IMR-90 (cell line): Measurements from ENCODE around the gene APOBEC3F. TPM values are rescaled to one million over a fixed set of nuclear protein-coding genes. Genes with fewer than 3 reads are reported as not detected.

Source experiments
- ATAC-seq: fragments of 200-7000 bp; cut with Tn5 transposase; 2 replicates; pipeline ENCODE4 v1.9.1; 2020; ENCODE audit warnings: low read depth, mild to moderate bottlenecking, moderate library complexity
- BruUV-seq: library from RNA; stranded (reverse); fragments of 400-500 nt; replicated peaks from 2 replicates; lab custom pipeline; 2021; lab: Mats Ljungman, UMichigan
- CTCF ChIA-PET: fragments of 300-600 bp; formaldehyde crosslinking; extraction: SDS; loops from one replicate; lab custom pipeline; 2021; ENCODE audit warnings: antibody characterized with exemption; lab: Yijun Ruan, JAX
- POLR2A ChIA-PET: fragments of 300-600 bp; sonication (Branson Sonifier 250); formaldehyde crosslinking; loops from one replicate; lab custom pipeline; 2022; ENCODE audit warnings: antibody characterized with exemption; ENCODE audit not compliant: unreplicated experiment; lab: Charles Lee
- DNase-seq: peaks from one replicate; pipeline ENCODE4 v3.0.0; 2013
- H2AFZ ChIP-seq: replicated peaks from 2 replicates; pipeline ENCODE3; 2013; ENCODE audit warnings: low read length, mild to moderate bottlenecking; ENCODE audit not compliant: poor library complexity
- H2AK5ac ChIP-seq: 2 replicates; pipeline ENCODE4 v1.6.1; 2013; ENCODE audit warnings: low read depth, low read length, inconsistent platforms
- H2AK9ac ChIP-seq: replicated peaks from 2 replicates; pipeline ENCODE3; 2013; ENCODE audit warnings: mild to moderate bottlenecking, low read depth, low read length, moderate library complexity; ENCODE audit not compliant: poor library complexity
- H2BK120ac ChIP-seq: 2 replicates; pipeline ENCODE4 v1.6.1; 2013; ENCODE audit warnings: low read depth, low read length, inconsistent platforms
- H2BK15ac ChIP-seq: 3 replicates; pipeline ENCODE4 v1.6.1; 2013; ENCODE audit warnings: low read depth, low read length, inconsistent platforms
- H2BK20ac ChIP-seq: 2 replicates; pipeline ENCODE4 v1.6.1; 2013; ENCODE audit warnings: low read depth, mild to moderate bottlenecking, inconsistent platforms, low read length, moderate library complexity
- H2BK5ac ChIP-seq: 2 replicates; pipeline ENCODE4 v1.6.1; 2013; ENCODE audit warnings: mild to moderate bottlenecking, low read depth, low read length, inconsistent platforms; ENCODE audit not compliant: poor library complexity, severe bottlenecking
- H3K14ac ChIP-seq: replicated peaks from 2 replicates; pipeline ENCODE4 v1.6.1; 2013; ENCODE audit warnings: low read depth, low read length, inconsistent platforms
- H3K18ac ChIP-seq: 2 replicates; pipeline ENCODE4 v1.6.1; 2013; ENCODE audit warnings: low read depth, low read length, control low read depth
- H3K23ac ChIP-seq: 2 replicates; pipeline ENCODE4 v1.6.1; 2013; ENCODE audit warnings: low read depth, low read length, inconsistent platforms
- H3K27ac ChIP-seq: 2 replicates; pipeline ENCODE4 v1.5.1; 2013; ENCODE audit warnings: mild to moderate bottlenecking, control low read depth, low read length; ENCODE audit not compliant: insufficient read depth
- H3K27me3 ChIP-seq: 2 replicates; pipeline ENCODE4 v1.6.1; 2013; ENCODE audit warnings: low read length; ENCODE audit not compliant: control insufficient read depth, insufficient read depth
- H3K36me3 ChIP-seq: 2 replicates; pipeline ENCODE4 v1.6.1; 2013; ENCODE audit warnings: low read length, mixed read lengths; ENCODE audit not compliant: control insufficient read depth, insufficient read depth
- H3K4ac ChIP-seq: 2 replicates; pipeline ENCODE4 v1.6.1; 2013; ENCODE audit warnings: low read depth, low read length, inconsistent platforms
- H3K4me1 ChIP-seq: 2 replicates; pipeline ENCODE4 v1.6.1; 2013; ENCODE audit warnings: low read length, mixed read lengths; ENCODE audit not compliant: control insufficient read depth, insufficient read depth
- H3K4me2 ChIP-seq: 2 replicates; pipeline ENCODE4 v1.6.1; 2013; ENCODE audit warnings: low read depth, mild to moderate bottlenecking, control low read depth, low read length, moderate library complexity
- H3K4me3 ChIP-seq: 2 replicates; pipeline ENCODE4 v1.5.1; 2013; ENCODE audit warnings: low read depth, mild to moderate bottlenecking, control low read depth, low read length, moderate library complexity; ENCODE audit not compliant: insufficient read depth
- H3K56ac ChIP-seq: 2 replicates; pipeline ENCODE4 v1.6.1; 2013; ENCODE audit warnings: low read length, inconsistent platforms; ENCODE audit not compliant: insufficient read depth; ENCODE audit errors: extremely low read depth
- H3K79me1 ChIP-seq, 2 experiments: 2 replicates each; pipeline ENCODE4 v1.6.1; 2013; ENCODE audit warnings: low read length in 2 of 2, inconsistent platforms in 1 of 2, low read depth in 1 of 2
- H3K9ac ChIP-seq: 2 replicates; pipeline ENCODE4 v1.6.1; 2013; ENCODE audit warnings: low read depth, low read length, control low read depth
- H3K9me1 ChIP-seq: 2 replicates; pipeline ENCODE4 v1.6.1; 2013; ENCODE audit warnings: low read length, inconsistent platforms; ENCODE audit not compliant: insufficient read depth
- H3K9me3 ChIP-seq: 2 replicates; pipeline ENCODE4 v1.6.1; 2013; ENCODE audit warnings: low read length; ENCODE audit not compliant: control insufficient read depth, insufficient read depth
- H4K20me1 ChIP-seq: 2 replicates; pipeline ENCODE4 v1.6.1; 2013; ENCODE audit warnings: low read length, inconsistent platforms; ENCODE audit not compliant: insufficient read depth
- H4K5ac ChIP-seq: 2 replicates; pipeline ENCODE4 v1.6.1; 2013; ENCODE audit warnings: mild to moderate bottlenecking, low read depth, low read length, control low read depth
- H4K8ac ChIP-seq, 2 experiments: 2 replicates each; pipeline ENCODE4 v1.6.1; 2013; ENCODE audit warnings: low read depth in 2 of 2, low read length in 2 of 2, control low read depth in 1 of 2, inconsistent platforms in 1 of 2
- H4K91ac ChIP-seq: 2 replicates; pipeline ENCODE4 v1.6.1; 2013; ENCODE audit warnings: low read depth, low read length, inconsistent platforms; ENCODE audit not compliant: insufficient read depth
- FOS ChIP-seq: fragments of 150-350 bp; IDR thresholded peaks from 2 replicates; pipeline ENCODE4 v1.6.1; 2016; ENCODE audit warnings: low read depth, low read length
- MAFK ChIP-seq: IDR thresholded peaks from 2 replicates; pipeline ENCODE4 v1.6.1; 2012; ENCODE audit warnings: low read depth, low read length, improper control_type of control experiment
- MAZ ChIP-seq: IDR thresholded peaks from 2 replicates; pipeline ENCODE4 v1.6.1; 2012; ENCODE audit warnings: low read depth, mild to moderate bottlenecking, low read length, improper control_type of control experiment, moderate library complexity, borderline replicate concordance
- RAD21 ChIP-seq: IDR thresholded peaks from 2 replicates; pipeline ENCODE4 v1.6.1; 2012; ENCODE audit warnings: low read length, improper control_type of control experiment
- RCOR1 ChIP-seq: IDR thresholded peaks from 2 replicates; pipeline ENCODE4 v1.6.1; 2012; ENCODE audit warnings: mild to moderate bottlenecking, low read length, improper control_type of control experiment; ENCODE audit not compliant: insufficient replicate concordance
- RFX5 ChIP-seq: IDR thresholded peaks from 2 replicates; pipeline ENCODE4 v1.8.0; 2012; ENCODE audit warnings: low read depth, mild to moderate bottlenecking, low read length, moderate library complexity
- WGBS, 2 experiments: methylation state at CpG; one replicate each; pipeline versions ENCODE4 v1.1.5 to v1.1.7; 2013; ENCODE audit warnings: missing lambda C conversion rate in 2 of 2; ENCODE audit not compliant: insufficient read length in 1 of 2; ENCODE audit errors: extremely low coverage in 2 of 2; 5-methylcytosine and 5-hydroxymethylcytosine counted together
- dilution Hi-C: fragments of 300-500 bp; cut with HindIII; formaldehyde crosslinking; loops from one replicate; pipeline ENCODE4 v1.14.3; 2018; ENCODE audit warnings: low sequenced_read_pairs; ENCODE audit not compliant: unreplicated experiment
- in situ Hi-C: fragments of 300-500 bp; cut with MboI; formaldehyde crosslinking; loops from 3 replicates; pipeline ENCODE4 v1.14.3; 2019; ENCODE audit warnings: low sequenced_read_pairs, inconsistent platforms, mixed read lengths
- intact Hi-C: fragments of 100-400 bp; cut with micrococcal nuclease; formaldehyde crosslinking; loops from 2 replicates; pipeline ENCODE4 v1.10.0; 2022
- polyA plus RNA-seq, 3 experiments: library from polyadenylated mRNA; depleted of rRNA; stranded (reverse); fragments of >200 nt; gene quantifications; 2 replicates each; pipeline ENCODE4 v1.2.3, GENCODE V29; 2012; ENCODE audit warnings: low replicate concordance in 1 of 3
- total RNA-seq: library from RNA; depleted of rRNA; stranded (reverse); fragments of >200 nt; gene quantifications from 2 replicates; pipeline ENCODE4 v1.2.3, GENCODE V29; 2012
- TF ChIP-seq, protein P1 (sequence below): fragments of 150-350 bp; IDR thresholded peaks from 2 replicates; pipeline ENCODE4 v1.6.1; 2017; ENCODE audit warnings: mild to moderate bottlenecking, antibody characterized with exemption, low read length, low read depth
- TF ChIP-seq, protein P2 (sequence below): fragments of 150-350 bp; IDR thresholded peaks from 2 replicates; pipeline ENCODE4 v1.6.1; 2016; ENCODE audit warnings: low read depth, mild to moderate bottlenecking, low read length, moderate library complexity, borderline replicate concordance
- TF ChIP-seq, protein P3 (sequence below): conservative IDR thresholded peaks from 2 replicates; pipeline ENCODE4 v1.5.1; 2012; ENCODE audit warnings: mild to moderate bottlenecking, low read depth, low read length, improper control_type of control experiment

Gene APOBEC3F
- total and polyA plus RNA-seq, 2 of the 4 experiments (the other 2 are of a cell fraction): 3.4 to 8.3 TPM

DNA sequence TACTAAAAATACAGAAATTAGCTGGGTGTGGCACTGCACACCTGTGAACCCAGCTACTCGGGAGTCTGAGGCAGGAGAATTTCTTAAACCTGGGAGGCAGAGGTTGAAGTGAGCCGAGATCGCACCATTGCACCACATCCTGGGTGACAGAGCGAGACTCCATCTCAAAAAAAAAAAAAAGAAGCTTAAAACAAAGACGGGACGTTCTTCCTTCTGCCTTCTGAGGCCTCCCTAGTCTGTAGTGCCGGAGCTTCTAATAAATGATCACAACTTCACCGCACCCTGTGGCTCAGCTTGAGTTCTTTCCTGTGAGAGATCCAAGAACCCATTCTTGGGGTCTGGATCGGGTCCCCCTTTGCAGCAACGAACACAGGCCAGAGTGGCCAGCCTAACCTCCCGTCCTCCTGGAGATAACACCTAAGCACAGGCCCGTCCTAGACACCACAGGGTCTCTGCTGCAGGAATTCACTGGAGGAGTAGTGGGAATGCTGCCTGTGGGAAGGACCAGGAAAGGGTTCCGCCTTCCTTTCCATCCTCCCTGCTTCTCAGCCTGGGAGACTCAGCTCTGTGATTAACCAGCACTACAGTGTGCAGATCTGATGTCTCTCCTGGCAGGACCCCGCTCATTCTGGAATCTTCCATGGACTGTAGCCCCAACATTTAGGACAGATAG lies 54.2 kb downstream of the APOBEC3F start:
- POLR2A ChIA-PET: no interaction called here
- Histone ChIP-seq H3K4ac (no peak overlapping the region), H3K4me3 (no peak overlapping the region), H3K36me3 (no peaks in the 10 kb centered on the region), H3K18ac (no peak overlapping the region), H4K8ac (no peak overlapping the region), H3K14ac (no peak overlapping the region), H4K5ac (no peak overlapping the region), H3K4me1 (peaks cover 4% of the 10 kb centered on the region), H3K9me3 (no peaks in the 10 kb centered on the region), H3K27ac (no peak overlapping the region), H2AK9ac (no peak overlapping the region), H3K27me3 (peaks cover 38% of the 10 kb centered on the region), H2AFZ (no peak overlapping the region), H2BK20ac (no peak overlapping the region), H2BK120ac (no peak overlapping the region), H4K91ac (no peak overlapping the region), H3K9me1 (no peaks in the 10 kb centered on the region), H3K56ac (no peak overlapping the region), H2BK5ac (no peak overlapping the region), H3K79me1 (no peaks in the 10 kb centered on the region), H3K9ac (no peak overlapping the region), H2BK15ac (no peak overlapping the region), H3K4me2 (no peak overlapping the region), H2AK5ac (no peak overlapping the region), H3K23ac (no peak overlapping the region), H4K20me1 (no peaks in the 10 kb centered on the region)
- no peak for DNase-seq
- no TSS peak for BruUV-seq
- CTCF ChIA-PET: no interaction called here
- no peak for ATAC-seq
- in situ Hi-C loops (no loop called here), intact Hi-C loops (no loop called here), dilution Hi-C loops (no loop called here)
- TF ChIP-seq, protein P1, sequence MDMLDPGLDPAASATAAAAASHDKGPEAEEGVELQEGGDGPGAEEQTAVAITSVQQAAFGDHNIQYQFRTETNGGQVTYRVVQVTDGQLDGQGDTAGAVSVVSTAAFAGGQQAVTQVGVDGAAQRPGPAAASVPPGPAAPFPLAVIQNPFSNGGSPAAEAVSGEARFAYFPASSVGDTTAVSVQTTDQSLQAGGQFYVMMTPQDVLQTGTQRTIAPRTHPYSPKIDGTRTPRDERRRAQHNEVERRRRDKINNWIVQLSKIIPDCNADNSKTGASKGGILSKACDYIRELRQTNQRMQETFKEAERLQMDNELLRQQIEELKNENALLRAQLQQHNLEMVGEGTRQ: no peak
- TF ChIP-seq RCOR1 (no peak), FOS (no peak), RAD21 (no peak), MAFK (no peak), MAZ (no peak), RFX5 (no peak)
- TF ChIP-seq, protein P2, sequence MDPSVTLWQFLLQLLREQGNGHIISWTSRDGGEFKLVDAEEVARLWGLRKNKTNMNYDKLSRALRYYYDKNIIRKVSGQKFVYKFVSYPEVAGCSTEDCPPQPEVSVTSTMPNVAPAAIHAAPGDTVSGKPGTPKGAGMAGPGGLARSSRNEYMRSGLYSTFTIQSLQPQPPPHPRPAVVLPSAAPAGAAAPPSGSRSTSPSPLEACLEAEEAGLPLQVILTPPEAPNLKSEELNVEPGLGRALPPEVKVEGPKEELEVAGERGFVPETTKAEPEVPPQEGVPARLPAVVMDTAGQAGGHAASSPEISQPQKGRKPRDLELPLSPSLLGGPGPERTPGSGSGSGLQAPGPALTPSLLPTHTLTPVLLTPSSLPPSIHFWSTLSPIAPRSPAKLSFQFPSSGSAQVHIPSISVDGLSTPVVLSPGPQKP: no peak
- TF ChIP-seq, protein P3, sequence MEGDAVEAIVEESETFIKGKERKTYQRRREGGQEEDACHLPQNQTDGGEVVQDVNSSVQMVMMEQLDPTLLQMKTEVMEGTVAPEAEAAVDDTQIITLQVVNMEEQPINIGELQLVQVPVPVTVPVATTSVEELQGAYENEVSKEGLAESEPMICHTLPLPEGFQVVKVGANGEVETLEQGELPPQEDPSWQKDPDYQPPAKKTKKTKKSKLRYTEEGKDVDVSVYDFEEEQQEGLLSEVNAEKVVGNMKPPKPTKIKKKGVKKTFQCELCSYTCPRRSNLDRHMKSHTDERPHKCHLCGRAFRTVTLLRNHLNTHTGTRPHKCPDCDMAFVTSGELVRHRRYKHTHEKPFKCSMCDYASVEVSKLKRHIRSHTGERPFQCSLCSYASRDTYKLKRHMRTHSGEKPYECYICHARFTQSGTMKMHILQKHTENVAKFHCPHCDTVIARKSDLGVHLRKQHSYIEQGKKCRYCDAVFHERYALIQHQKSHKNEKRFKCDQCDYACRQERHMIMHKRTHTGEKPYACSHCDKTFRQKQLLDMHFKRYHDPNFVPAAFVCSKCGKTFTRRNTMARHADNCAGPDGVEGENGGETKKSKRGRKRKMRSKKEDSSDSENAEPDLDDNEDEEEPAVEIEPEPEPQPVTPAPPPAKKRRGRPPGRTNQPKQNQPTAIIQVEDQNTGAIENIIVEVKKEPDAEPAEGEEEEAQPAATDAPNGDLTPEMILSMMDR: no peak
- WGBS, 2 experiments: 55% methylated on average over 2 of the region's 14 CpGs; no CpG with 5 or more reads in 1 of the 2 experiments
